C4-2B (cell line): Measurements from ENCODE around the gene TGM6.

Experiments
- ZFX ChIP-seq: fragments of 450-650 bp; IDR thresholded peaks from 2 replicates; pipeline ENCODE4 v1.6.1; 2017
- TF ChIP-seq, protein P1 (sequence below): fragments of 450-650 bp; conservative IDR thresholded peaks from 2 replicates; pipeline ENCODE4 v1.5.1; 2017; ENCODE audit warnings: mild to moderate bottlenecking

DNA sequence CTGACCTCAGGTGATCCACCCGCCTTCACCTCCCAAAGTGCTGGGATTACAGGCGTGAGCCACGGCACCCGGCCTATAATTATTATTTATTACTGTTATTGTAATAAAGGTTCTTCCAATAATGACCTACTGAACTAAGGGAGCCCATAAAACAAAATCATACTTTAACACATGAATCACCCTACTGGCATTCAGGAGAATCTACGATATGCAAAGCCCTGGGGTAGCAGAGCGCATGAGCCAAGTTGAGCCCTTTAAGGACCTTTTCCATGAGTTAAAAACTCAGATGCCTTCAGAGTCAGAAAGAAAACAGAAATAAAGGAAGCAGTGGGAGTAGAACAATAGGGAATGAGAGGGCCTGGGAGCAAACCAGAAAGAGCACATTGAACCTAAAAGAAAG lies 48.4 kb downstream of the TGM6 start:
- TF ChIP-seq, protein P1, sequence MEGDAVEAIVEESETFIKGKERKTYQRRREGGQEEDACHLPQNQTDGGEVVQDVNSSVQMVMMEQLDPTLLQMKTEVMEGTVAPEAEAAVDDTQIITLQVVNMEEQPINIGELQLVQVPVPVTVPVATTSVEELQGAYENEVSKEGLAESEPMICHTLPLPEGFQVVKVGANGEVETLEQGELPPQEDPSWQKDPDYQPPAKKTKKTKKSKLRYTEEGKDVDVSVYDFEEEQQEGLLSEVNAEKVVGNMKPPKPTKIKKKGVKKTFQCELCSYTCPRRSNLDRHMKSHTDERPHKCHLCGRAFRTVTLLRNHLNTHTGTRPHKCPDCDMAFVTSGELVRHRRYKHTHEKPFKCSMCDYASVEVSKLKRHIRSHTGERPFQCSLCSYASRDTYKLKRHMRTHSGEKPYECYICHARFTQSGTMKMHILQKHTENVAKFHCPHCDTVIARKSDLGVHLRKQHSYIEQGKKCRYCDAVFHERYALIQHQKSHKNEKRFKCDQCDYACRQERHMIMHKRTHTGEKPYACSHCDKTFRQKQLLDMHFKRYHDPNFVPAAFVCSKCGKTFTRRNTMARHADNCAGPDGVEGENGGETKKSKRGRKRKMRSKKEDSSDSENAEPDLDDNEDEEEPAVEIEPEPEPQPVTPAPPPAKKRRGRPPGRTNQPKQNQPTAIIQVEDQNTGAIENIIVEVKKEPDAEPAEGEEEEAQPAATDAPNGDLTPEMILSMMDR, result no peak
- TF ChIP-seq ZFX, result no peak
